Activated T-cell treated with anti-CD3 and anti-CD28 coated beads for 1 hour (primary cell): Measurements from ENCODE around the gene PRM1.
"Not testable (repeated sequence)": the region's sequence is repeated elsewhere in the genome, so short reads cannot be mapped to it uniquely, and the experiment has no call there.

Experiments
- DNase-seq: peaks from one replicate; pipeline ENCODE4 v3.0.0-alpha.2; 2020; ENCODE audit warnings: low read depth

Gene PRM1

DNA sequence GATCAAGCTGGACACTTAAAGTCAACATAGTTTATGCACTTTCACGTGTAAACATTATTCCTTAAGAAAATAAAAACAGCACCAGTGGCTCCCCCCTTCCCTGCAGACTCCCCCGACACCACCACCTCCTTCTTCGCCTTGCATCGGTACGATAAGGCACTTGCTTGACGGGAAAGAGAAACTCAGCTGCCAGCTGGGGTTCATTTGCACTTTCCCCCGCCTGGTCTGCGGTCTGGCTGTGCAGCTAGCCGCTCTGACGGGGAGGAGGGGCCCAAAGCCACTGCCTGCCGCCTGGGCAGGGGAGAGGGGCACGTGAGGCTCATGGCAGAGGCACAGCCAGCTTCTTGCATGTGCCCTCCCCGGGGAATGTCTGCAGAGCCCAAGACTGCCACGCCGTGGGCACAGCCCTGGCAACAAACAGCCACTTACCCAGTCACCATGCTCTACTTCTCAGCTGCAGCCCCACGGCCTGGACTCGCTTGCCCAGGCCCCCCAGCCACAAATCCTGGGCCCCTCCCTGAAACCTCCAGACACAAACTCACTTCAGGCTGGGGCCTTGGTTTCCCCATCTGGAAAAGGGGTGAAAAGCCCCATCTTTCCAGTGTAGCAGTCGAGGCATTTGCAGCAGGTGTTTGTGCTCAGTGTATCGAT, 16.5 kb upstream of the PRM1 start:
- DNase-seq: peak; percentile 50

GRCh38 chr16:11296706-11297491, 15.8 kb upstream of the PRM1 start:
- no peak for DNase-seq

GRCh38 chr16:11296351-11296705, 15.2 kb upstream of the PRM1 start:
- DNase-seq: no peak

- DNase-seq: no peak
Observed at GRCh38 chr16:11295672-11296071, 14.5 kb upstream of the PRM1 start.

DNA sequence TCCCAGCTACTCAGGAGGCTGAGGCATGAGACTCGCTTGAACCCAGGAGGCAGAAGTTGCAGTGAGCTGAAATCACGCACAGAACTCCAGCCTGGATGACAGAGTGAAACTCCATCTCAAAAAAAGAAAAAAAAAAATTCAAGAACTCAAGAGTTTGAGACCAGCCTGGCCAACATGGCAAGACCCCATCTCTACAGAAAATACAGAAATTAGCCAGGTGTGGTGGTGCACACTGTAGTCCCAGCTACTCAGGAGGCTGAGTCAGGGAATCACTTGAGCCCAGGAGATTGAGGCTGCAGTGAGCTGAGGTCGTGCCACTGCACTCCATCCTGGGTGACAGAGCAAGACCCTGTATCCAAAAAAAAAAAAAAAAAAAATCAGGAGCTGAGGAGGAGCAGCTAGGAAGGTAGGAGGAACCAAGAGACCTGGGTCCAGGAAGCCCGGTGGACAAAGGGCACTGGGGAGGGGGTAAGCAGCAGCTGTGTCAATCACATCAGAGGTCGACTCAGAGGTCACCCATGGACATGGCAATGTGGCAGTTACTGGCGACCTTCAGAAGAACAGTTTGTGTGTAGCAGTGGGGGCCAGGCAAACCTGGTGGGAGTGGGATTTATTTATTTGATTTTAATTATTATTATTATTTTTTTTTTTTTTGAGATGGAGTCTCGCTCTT, 11.1 kb upstream of the PRM1 start:
- DNase-seq: no peak

- DNase-seq: no peak
Observed at GRCh38 chr16:11291091-11291703, 10.1 kb upstream of the PRM1 start.

DNA sequence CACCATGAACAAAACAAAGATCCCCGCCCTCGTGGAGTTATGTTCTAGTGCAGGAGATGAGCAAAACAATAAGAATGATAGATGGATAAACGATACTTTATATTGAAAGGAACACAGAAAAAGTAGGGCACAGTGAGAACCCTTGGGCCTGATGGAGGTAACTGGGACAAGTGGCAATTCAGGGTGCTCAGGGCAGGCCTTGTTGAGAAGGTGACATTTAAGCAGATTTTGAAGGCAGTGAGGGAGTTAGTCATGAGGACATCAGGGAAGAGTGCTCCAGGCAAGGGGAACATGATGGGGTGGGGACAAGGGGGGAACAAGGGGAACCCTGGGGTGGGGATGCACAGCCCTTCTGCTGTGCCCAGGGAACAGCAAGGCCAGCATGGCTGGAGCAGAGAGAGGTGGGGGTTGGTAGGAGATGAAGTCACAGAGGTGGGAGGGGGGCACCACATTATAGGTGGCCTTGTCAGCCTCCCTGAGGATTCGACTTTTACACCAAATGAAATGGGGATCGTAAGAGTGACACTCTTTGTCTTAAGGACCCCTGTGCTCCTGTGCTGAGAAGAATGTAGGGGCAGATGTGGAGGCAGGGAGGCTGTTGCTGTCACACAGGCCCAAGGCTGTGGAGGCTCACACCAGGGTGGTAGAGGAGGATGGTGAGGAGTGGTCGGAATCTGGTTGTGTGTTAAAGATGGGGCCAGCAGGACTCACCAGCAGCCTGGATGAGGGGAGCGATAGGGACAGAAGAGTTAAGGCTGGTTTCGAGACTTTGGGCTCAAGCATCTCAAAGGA, 9.2 kb upstream of the PRM1 start:
- DNase-seq: no peak

DNA sequence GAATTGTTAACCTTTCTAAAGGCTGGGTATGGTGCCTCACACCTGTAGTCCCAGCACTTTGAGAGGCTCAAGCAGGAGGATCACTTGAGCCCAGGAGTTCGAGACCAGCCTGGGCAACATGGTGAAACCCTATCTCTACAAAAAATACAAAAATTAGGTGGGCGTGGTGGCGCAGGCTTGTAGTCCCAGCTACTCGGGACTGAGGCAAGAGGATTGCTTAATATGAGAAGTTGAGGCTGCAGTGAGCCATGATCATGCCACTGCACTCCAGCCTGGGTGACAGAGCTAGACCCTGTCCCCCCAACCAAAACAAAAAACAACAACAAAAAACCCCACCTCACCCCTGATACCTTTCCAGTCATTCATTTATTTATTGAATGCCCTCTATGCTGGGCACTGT, 8.6 kb upstream of the PRM1 start:
- DNase-seq: not testable (repeated sequence)

DNA sequence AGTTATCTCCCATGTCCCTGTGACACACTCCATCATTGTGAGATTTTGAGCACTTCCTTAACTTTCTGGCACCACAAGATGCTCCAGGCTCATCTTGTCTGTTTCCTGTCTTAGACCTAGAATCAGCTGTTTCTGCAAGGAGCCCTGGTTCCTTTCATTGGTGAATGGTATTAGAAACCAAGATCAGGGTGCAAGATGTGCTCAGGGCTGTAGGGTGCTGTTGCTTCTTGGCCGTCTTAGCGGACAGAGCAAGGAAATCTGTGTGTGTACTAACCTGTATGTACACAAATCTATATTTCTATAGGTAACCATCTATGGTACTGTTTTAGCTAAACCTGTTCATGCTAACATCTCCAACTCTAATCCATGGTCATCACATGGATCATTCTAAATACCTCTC, 8.1 kb upstream of the PRM1 start:
- no peak for DNase-seq

DNA sequence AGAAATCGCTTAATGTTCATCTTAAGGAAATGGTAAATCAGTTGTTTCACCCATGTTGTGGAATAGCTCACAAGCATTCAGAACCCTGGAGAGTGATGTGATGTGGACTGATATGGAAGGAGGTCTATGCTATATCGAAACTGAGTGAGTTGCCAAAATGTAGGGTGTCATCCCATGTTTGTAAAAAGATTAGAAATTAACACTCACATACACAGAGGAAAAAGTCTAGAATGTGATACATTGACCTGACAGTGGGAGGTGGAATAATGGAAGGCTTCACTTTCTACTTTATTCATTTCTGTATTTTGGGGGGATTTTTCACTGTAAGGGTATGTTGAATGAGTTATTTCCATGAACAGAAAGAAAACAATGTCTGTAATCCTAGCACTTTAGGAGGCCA, 4.7 kb upstream of the PRM1 start:
- DNase-seq: no peak

DNA sequence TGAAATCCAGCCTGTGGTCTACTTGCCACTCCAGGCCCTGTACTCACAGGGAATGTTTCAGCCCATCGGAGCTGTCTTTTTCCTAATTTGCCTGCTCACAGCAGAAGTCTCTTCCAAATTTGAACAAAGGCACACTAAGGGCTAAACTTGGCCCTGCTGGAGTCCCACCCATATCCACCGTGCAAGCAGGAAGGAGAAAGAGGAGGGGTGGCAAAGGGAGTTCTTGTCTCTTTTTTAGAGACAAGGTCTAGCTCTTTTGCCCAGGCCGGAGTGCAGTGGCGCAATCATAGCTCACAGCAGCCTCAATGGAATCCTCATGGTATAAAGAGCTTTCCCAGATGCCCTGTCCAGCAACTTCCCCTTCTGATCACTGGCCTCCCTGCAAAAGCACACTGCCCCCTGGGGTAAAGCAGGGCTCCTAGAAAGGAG, 2.7 kb upstream of the PRM1 start:
- no peak for DNase-seq

DNA sequence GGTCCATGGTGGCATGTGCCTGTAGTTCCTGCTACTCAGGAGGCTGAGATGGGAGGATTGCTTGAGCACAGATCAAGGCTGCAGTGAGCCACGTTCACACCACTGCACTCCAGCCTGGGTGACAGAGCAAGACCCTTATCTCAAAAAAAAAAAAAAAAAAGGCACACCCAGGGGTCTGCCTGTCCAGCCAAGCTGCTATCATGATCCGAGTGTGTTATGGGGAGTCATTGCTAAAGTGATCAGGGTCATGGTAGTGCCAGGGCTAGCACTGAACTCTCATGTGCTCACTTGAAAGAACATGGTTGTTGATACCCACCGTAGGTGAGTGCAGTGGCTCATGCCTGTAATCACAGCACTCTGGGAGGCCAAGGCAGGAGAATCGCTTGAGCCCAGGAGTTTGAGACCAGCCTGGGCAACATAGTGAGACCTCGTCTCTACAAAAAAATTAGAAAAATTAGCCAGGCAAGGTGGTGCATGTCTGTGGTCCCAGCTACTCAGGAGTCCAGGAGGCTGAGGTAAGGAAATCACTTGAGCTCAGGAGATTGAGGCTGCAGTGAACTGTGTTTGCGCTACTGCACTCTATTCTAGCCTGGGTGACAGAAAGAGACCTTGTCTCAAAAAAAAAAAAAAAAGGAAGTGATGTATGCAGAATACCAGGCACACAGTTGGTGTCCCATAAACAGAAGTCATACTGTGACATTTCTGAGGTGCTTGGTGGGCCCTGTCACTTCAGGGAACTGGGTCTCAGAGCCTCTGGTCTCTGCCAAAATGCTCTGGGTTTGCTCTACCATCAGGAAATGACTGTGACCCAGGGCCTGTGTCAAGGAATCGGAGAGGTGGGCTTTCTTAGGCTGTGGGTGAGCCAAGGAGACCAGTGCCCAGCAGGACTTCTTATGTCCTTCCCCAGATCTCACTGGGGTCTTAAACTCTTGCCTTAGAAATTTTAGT, 2.2 kb downstream of the PRM1 start:
- DNase-seq: no peak

DNA sequence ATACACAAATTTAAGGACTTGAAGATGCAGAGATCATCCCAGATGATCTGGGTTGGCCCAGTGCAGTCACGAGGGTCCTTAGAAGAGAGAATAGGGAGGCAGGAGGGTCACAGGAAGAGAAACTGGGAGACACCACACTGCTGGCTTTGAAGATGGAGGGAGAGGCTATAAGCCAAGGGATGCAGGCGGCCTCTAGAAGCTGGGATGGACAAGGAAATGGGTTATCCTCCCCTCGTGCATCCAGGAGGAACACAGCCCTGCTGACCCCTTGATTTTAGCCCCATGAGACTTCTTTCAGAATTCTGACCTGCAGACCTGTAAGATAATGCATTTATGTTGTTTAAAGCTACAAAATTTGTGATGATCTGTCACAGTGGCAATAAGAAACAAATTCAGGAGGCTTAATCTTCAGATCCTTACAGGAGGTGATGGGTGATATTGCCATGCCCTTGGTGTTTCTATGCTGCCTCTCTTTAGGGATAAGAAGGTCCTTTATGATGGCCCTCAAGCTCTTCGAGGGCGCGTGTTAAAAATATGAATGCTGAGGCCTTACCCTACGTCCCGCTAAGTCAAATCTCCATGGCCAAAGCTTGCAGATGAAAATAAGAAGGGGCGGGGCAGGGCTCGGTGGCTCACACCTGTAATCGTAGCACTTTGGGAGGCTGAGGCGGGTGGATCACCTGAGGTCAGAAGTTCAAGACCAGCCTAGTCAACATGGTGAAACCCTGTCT, 3.4 kb downstream of the PRM1 start:
- no peak for DNase-seq

GRCh38 chr16:11276896-11277593, 4.1 kb downstream of the PRM1 start:
- no peak for DNase-seq

DNA sequence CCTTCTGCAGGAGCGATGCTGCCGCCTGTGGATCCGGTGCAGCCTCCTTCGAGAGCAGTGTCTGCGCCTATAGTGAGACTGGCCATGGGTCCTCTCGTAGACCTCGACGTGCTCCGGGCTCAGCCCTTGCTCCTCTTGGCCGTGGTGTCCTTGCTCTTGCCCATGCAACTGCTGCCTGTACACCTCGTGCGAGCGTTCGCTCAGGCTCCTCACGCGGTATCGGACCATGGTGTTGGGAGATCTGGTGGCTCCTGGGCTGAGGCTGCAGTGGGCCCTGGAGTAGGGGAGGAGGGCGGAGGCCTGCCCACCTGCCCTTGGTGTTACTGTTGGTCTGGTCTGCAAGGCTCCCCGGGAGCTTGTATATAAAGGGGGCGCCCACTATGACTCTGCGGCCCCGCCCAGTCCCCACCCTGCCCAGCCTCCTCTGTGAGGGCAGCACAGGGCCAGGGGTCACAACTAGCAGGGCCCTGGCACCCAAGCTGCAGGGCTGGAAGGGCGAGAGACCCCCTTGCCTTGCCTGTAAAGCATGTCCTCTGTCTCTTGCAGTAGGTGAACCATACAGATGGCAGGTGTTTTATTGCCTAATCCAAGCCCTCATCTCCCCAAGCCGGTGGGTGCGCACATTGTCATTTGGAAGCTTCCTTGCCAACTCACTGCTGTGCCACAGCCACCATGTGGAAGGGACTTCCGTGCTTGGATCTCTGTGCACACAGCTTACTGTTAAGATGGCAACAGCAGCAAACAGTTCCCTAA, 4.8 kb downstream of the PRM1 start, which contains the start of gene PRM2:
Gene PRM2, minus strand, starts transcription at position 338 of the 753 bp plus-strand sequence. Its CDS starts 110 bp downstream, at position 228.
- no peak for DNase-seq

- no peak for DNase-seq
Observed at GRCh38 chr16:11274964-11275363, 6.2 kb downstream of the PRM1 start.

- no peak for DNase-seq
Observed at GRCh38 chr16:11273721-11274324, 7.3 kb downstream of the PRM1 start.
